SK-N-SH (cell line): ENCODE data around the gene ZNF521. TPM values are rescaled to one million over a fixed set of nuclear protein-coding genes. Genes with fewer than 3 reads are reported as not detected.

Experiments
- CTCF ChIA-PET: fragments of 300-600, 350-600 bp; formaldehyde crosslinking; extraction: SDS; loops from one replicate; lab custom pipeline; 2021; lab: Yijun Ruan, JAX
- POLR2A ChIA-PET: fragments of 350-600 bp; sonication (Branson Sonifier 250); formaldehyde crosslinking; extraction: SDS; loops from one replicate; lab custom pipeline; 2020; ENCODE audit warnings: antibody characterized with exemption, inconsistent platforms; lab: Yijun Ruan, JAX
- DNase-seq: peaks from one replicate; pipeline ENCODE4 v3.0.0; 2012
- H2AFZ ChIP-seq: fragments of 200-600 bp; sonication (generic); 2 replicates; pipeline ENCODE4 v1.8.1; 2016; ENCODE audit warnings: antibody characterized with exemption, mild to moderate bottlenecking, low read depth
- H3F3A ChIP-seq: fragments of 200-600 bp; sonication (generic); replicated peaks from 2 replicates; pipeline ENCODE3; 2016; ENCODE audit warnings: antibody characterized with exemption, mild to moderate bottlenecking; ENCODE audit not compliant: insufficient read depth
- H3K27ac ChIP-seq, 2 experiments: fragments of 200-500 bp in 1 of 2; fragments of 200-600 bp in 1 of 2; sonication (Bioruptor generic) in 1 of 2; sonication (generic), shearing (Covaris generic) in 1 of 2; 2 replicates each; pipeline versions ENCODE4 v1.5.1 to v1.6.1; 2014 to 2016; ENCODE audit warnings: low read depth in 2 of 2, inconsistent platforms in 1 of 2, low read length in 1 of 2, mild to moderate bottlenecking in 1 of 2, mixed read lengths in 1 of 2
- H3K27me3 ChIP-seq: fragments of 200-600 bp; sonication (generic), shearing (Covaris generic); 2 replicates; pipeline ENCODE4 v1.6.1; 2016; ENCODE audit warnings: mixed run types; ENCODE audit not compliant: insufficient read depth
- H3K36me3 ChIP-seq, 2 experiments: fragments of 200-500 bp in 1 of 2; fragments of 200-600 bp in 1 of 2; sonication (Bioruptor generic) in 1 of 2; sonication (generic) in 1 of 2; replicated peaks in 1 of 2; 2 replicates each; pipeline versions ENCODE3 to v1.5.1; 2014 to 2016; ENCODE audit warnings: low read length in 1 of 2, mild to moderate bottlenecking in 1 of 2; ENCODE audit not compliant: insufficient read depth in 2 of 2, control insufficient read depth in 1 of 2
- H3K4me1 ChIP-seq, 2 experiments: fragments of 200-500 bp in 1 of 2; fragments of 200-600 bp in 1 of 2; sonication (Bioruptor generic) in 1 of 2; sonication (generic), shearing (Covaris generic) in 1 of 2; 2 replicates each; pipeline versions ENCODE4 v1.5.1 to v1.6.1; 2014 to 2016; ENCODE audit warnings: low read depth in 1 of 2, low read length in 1 of 2, mixed run types in 1 of 2; ENCODE audit not compliant: insufficient read depth in 2 of 2, control insufficient read depth in 1 of 2
- H3K4me2 ChIP-seq: fragments of 200-600 bp; sonication (generic), shearing (Covaris generic); 2 replicates; pipeline ENCODE4 v1.6.1; 2017; ENCODE audit warnings: mixed run types
- H3K4me3 ChIP-seq, 2 experiments: fragments of 200-500 bp in 1 of 2; fragments of 200-600 bp in 1 of 2; sonication (Bioruptor generic) in 1 of 2; sonication (generic), shearing (Covaris generic) in 1 of 2; 2 replicates each; pipeline versions ENCODE4 v1.5.1 to v1.8.1; 2014 to 2016; ENCODE audit warnings: low read depth in 2 of 2, inconsistent platforms in 1 of 2, low read length in 1 of 2, mild to moderate bottlenecking in 1 of 2, mixed read lengths in 1 of 2, moderate library complexity in 1 of 2
- H3K79me2 ChIP-seq: fragments of 200-600 bp; sonication (generic); 2 replicates; pipeline ENCODE4 v1.8.1; 2017; ENCODE audit warnings: mild to moderate bottlenecking; ENCODE audit not compliant: insufficient read depth
- H3K9ac ChIP-seq: fragments of 200-600 bp; sonication (generic); 2 replicates; pipeline ENCODE4 v1.6.1; 2017; ENCODE audit warnings: mixed run types
- H3K9me2 ChIP-seq: fragments of 200-600 bp; sonication (generic); 2 replicates; pipeline ENCODE4 v1.6.1; 2017; ENCODE audit warnings: mixed run types
- H3K9me3 ChIP-seq: fragments of 200-600 bp; sonication (generic); 2 replicates; pipeline ENCODE4 v1.6.1; 2017; ENCODE audit warnings: mixed run types, mild to moderate bottlenecking, moderate library complexity
- H4K20me1 ChIP-seq: fragments of 200-600 bp; sonication (generic); 2 replicates; pipeline ENCODE4 v1.6.1; 2017; ENCODE audit warnings: mild to moderate bottlenecking, mixed run types; ENCODE audit not compliant: insufficient read depth
- EP300 ChIP-seq, 2 experiments: IDR thresholded peaks; 2 replicates each; pipeline versions ENCODE4 v1.4.0 to v1.6.1; 2012; ENCODE audit warnings: borderline replicate concordance in 1 of 2, low read depth in 1 of 2, low read length in 1 of 2
- FOSL2 ChIP-seq: IDR thresholded peaks from 2 replicates; pipeline ENCODE4 v1.4.0; 2012; ENCODE audit warnings: low read depth, mild to moderate bottlenecking, moderate library complexity, borderline replicate concordance
- IRF3 ChIP-seq: fragments of 150-350 bp; IDR thresholded peaks from 2 replicates; pipeline ENCODE4 v1.6.1; 2016; ENCODE audit warnings: mild to moderate bottlenecking, low read depth, low read length
- JUND ChIP-seq: IDR thresholded peaks from 2 replicates; pipeline ENCODE4 v1.4.0; 2012
- NFIC ChIP-seq: IDR thresholded peaks from 2 replicates; pipeline ENCODE4 v1.4.0; 2012; ENCODE audit warnings: borderline replicate concordance
- POLR2AphosphoS5 ChIP-seq: IDR thresholded peaks from 2 replicates; pipeline ENCODE4 v1.6.1; 2012; ENCODE audit warnings: low read depth, low read length
- RXRA ChIP-seq: IDR thresholded peaks from 2 replicates; pipeline ENCODE4 v1.4.0; 2012; ENCODE audit warnings: low read depth, mild to moderate bottlenecking, borderline replicate concordance
- SIN3A ChIP-seq: IDR thresholded peaks from 2 replicates; pipeline ENCODE4 v1.6.1; 2012; ENCODE audit warnings: low read depth, mild to moderate bottlenecking, low read length, moderate library complexity, borderline replicate concordance
- TCF12 ChIP-seq: IDR thresholded peaks from 2 replicates; pipeline ENCODE4 v1.4.0; 2012
- TEAD4 ChIP-seq: IDR thresholded peaks from 2 replicates; pipeline ENCODE4 v1.4.0; 2012; ENCODE audit warnings: mild to moderate bottlenecking, borderline replicate concordance; ENCODE audit not compliant: insufficient read depth
- USF1 ChIP-seq: IDR thresholded peaks from 2 replicates; pipeline ENCODE4 v1.4.0; 2012; ENCODE audit warnings: low read depth, borderline replicate concordance
- USF2 ChIP-seq: fragments of 150-350 bp; IDR thresholded peaks from 2 replicates; pipeline ENCODE4 v1.6.1; 2017; ENCODE audit warnings: antibody characterized with exemption, low read length, low read depth, borderline replicate concordance
- YY1 ChIP-seq: IDR thresholded peaks from 2 replicates; pipeline ENCODE4 v1.4.0; 2012; ENCODE audit warnings: low read depth, mild to moderate bottlenecking
- ZBTB33 ChIP-seq: IDR thresholded peaks from 2 replicates; pipeline ENCODE4 v1.4.0; 2012; ENCODE audit warnings: low read depth, borderline replicate concordance
- WGBS: methylation state at CpG from one replicate; pipeline ENCODE4 v1.1.6; 2017; ENCODE audit warnings: low lambda C conversion rate; 5-methylcytosine and 5-hydroxymethylcytosine counted together
- polyA plus RNA-seq, 3 experiments: library from polyadenylated mRNA; depleted of rRNA; stranded (reverse); fragments of >200 nt; gene quantifications; 2 replicates each; pipeline ENCODE4 v1.2.3, GENCODE V29; 2012

The ZNF521 gene
- polyA plus RNA-seq, 1 of the 3 experiments (the other 2 are of a cell fraction) = 14.1 TPM

- WGBS = 70% methylated on average over 8 of the region's 8 CpGs
- Histone ChIP-seq H3K36me3 (no peaks in the 10 kb centered on the region), H3K4me2 (no peak overlapping the region), H3K9me3 (no peaks in the 10 kb centered on the region), H3K4me1 (peaks cover 0 to 3% of the 10 kb centered on the region in 2 experiments; a peak in 2 of 4 replicates), H3K9me2 (no peaks in the 10 kb centered on the region), H3K27me3 (no peaks in the 10 kb centered on the region), H3K9ac (no peak overlapping the region), H2AFZ (no peak overlapping the region), H3K27ac (no peak overlapping the region), H3K4me3 (no peak overlapping the region), H4K20me1 (no peaks in the 10 kb centered on the region), H3F3A (no peaks in the 10 kb centered on the region), H3K79me2 (no peaks in the 10 kb centered on the region)
- no peak for TF ChIP-seq JUND
- no peak for TF ChIP-seq FOSL2
- TF ChIP-seq NFIC = no peak
- TF ChIP-seq ZBTB33 = no peak
- TF ChIP-seq IRF3 = no peak
- no peak for TF ChIP-seq RXRA
- no peak for TF ChIP-seq SIN3A
- TF ChIP-seq USF1 = no peak
- no peak for TF ChIP-seq USF2
- no peak for TF ChIP-seq POLR2AphosphoS5
- TF ChIP-seq EP300 (IDR thresholded peaks at IDR 0.05; ENCODE audit: borderline replicate concordance in 1 of 2, low read depth in 1 of 2, low read length in 1 of 2) = no peak
- TF ChIP-seq TCF12 = no peak
- no peak for TF ChIP-seq TEAD4
- TF ChIP-seq YY1 = no peak
- ChIA-PET CTCF (interaction anchor here (1.7 kb wide), 1 partner anchor 16 kb away, joined by 4 read pairs; no protein-coding TSS in a partner anchor), POLR2A (no interaction called here)
- DNase-seq = no peak
Measured at GRCh38 chr18:25019086-25019860, 332.7 kb downstream of the ZNF521 start.
